ENCODE data around the gene HSPG2. TPM values are rescaled to one million over a fixed set of nuclear protein-coding genes. Genes with fewer than 3 reads are reported as not detected.

The HSPG2 gene
- total RNA-seq, 1 donor from 2014 or later: 28.7 TPM

DNA sequence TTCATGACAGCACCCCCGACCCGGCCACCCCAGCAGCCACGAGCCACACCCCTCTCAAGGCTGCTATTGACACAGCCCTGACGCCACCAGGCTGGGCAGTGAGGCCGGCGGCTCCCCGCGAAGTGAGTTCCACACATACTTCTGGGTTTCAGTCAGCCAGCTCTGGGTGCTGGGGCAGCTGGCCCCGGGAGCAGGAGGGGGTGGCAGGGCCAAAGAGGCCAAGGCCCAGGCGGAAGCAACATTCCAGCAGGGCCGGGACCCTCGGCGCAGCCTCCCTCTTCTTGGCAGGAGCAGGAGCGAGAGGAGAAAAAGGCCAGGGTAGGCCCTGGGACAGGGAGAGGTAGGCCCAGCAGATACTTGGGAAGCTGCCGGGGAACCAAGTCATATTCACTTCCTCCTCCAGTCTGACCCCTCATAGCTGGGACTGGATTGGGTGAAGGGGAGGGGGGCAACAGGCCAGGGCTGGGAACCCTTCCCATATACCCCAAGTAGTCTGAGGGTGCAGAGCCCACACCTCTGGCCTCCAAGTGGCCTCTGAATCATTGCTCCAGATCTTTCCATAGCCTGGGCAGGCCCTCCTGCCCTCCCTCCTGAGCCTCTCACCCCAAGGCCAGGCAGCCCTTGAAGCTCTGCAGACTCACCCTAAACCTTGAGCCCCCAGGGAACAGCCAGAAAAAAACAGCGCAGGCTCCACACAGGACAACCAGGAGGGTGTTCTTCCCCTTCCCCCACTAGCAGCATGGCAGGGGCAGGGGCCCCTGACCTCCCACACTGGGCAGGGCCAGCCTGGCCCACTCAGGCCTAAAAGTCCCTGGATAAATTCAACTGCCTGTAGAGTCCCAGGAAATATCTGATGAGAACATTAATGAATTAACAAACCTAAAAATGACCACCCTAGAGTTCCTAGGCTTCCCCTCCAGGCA, 5.7 kb downstream of the HSPG2 start:
- FAIRE-seq (no peak), DNase-seq (ENCODE audit: low read depth) (peak; percentile 43)
- H3K4me3 ChIP-seq (ENCODE audit: low read depth, low read length): no peak overlapping the region
- TF ChIP-seq, protein P1, sequence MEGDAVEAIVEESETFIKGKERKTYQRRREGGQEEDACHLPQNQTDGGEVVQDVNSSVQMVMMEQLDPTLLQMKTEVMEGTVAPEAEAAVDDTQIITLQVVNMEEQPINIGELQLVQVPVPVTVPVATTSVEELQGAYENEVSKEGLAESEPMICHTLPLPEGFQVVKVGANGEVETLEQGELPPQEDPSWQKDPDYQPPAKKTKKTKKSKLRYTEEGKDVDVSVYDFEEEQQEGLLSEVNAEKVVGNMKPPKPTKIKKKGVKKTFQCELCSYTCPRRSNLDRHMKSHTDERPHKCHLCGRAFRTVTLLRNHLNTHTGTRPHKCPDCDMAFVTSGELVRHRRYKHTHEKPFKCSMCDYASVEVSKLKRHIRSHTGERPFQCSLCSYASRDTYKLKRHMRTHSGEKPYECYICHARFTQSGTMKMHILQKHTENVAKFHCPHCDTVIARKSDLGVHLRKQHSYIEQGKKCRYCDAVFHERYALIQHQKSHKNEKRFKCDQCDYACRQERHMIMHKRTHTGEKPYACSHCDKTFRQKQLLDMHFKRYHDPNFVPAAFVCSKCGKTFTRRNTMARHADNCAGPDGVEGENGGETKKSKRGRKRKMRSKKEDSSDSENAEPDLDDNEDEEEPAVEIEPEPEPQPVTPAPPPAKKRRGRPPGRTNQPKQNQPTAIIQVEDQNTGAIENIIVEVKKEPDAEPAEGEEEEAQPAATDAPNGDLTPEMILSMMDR (IDR thresholded peaks at IDR 0.05; ENCODE audit: insufficient read depth, low read length, severe bottlenecking): no peak
- no peaks in the 10 kb centered on the region for H3K27me3 ChIP-seq (ENCODE audit: control insufficient read depth, insufficient read depth, low read length)
- peaks cover 11% of the 10 kb centered on the region for H3K36me3 ChIP-seq (ENCODE audit: control insufficient read depth, insufficient read depth, low read length)

DNA sequence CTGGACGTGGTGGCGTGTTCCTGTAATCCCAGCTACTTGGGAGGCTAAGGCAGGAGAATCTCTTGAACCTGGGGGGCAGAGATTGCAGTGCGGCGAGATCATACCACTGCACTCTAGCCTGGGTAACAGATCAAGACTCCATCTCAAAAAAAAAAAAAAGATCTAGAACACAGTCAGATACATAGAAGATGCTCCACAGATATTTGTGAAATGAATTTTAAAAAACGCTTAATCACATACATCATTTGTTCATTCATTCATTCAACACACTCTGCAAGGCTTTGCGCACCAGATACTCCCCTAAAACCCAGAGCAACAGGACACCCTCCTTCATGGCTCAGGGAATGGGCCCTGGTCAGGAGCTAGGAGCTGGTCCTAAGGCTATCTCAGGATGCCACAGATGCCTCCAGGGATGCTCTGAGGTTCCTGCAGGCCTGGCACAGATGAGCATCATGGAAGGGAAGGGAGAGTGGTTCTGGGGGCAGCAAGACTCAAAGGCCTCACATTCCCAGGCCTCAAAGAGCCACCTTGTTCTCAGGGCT, 6.4 kb downstream of the HSPG2 start:
- TF ChIP-seq, protein P1 (IDR thresholded peaks at IDR 0.05; ENCODE audit: insufficient read depth, low read length, severe bottlenecking): no peak
- H3K36me3 ChIP-seq (ENCODE audit: control insufficient read depth, insufficient read depth, low read length): peaks cover 11% of the 10 kb centered on the region
- H3K4me3 ChIP-seq (ENCODE audit: low read depth, low read length): no peak overlapping the region
- FAIRE-seq (no peak), DNase-seq (ENCODE audit: low read depth) (no peak)
- no peaks in the 10 kb centered on the region for H3K27me3 ChIP-seq (ENCODE audit: control insufficient read depth, insufficient read depth, low read length)

DNA sequence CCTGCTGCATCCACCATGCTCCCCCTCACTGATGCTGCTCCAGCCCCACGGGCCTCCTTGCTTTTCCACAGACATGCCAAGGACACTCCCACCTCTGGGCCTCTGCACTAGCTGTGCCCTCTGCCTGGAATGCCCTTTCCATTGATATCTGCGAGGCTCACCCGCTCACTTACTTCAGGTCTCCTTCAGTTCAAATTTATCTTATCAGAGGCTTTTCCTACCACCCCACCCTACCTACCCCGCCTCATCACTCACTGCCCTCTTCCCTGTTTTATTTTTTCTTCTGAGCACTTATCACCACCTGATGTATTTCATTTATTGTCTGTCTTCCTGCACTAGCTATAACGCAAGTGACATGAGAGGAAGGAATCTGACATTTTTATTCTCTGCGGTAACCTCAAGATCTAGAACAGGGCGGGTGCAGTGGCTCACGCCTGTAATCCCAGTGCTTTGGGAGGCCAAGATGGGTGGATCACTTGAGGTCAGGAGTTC, 7.0 kb downstream of the HSPG2 start:
- peaks cover 16% of the 10 kb centered on the region for H3K36me3 ChIP-seq (ENCODE audit: control insufficient read depth, insufficient read depth, low read length)

DNA sequence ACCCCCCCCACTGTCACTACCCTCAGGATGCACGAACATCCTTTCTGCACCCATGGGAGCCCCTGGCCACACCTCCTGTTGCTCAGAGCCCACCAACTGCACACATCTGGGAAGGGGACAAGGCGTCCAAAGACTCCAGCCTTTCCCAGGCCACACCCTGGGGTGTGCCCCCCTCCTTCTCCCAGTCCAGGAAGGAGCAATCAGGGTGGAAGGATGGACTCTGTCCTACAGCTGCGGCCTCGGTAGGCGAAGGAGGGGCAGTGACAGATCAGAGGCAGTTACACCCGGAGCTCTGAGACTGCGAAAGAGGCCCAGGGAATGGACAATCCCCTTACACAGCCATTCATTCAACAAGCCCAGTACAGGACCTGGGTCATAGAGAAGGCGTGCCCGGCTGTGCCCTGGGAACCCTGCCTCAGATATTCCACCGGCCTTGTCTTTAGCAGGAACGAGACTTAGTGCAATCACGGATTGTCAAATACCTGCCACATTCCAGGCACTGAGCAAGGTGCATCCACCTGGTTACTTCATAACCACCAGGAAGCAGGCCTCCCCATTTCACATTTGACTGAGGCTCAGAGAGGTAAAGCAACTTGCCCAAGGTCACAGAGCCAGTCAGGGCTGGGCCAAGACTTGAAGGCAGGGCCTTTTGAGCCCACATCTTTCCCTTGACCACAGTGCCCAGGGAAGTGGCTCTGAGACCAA, 9.4 kb downstream of the HSPG2 start:
- no peaks in the 10 kb centered on the region for H3K27me3 ChIP-seq (ENCODE audit: control insufficient read depth, insufficient read depth, low read length)
- peaks cover 19% of the 10 kb centered on the region for H3K36me3 ChIP-seq (ENCODE audit: control insufficient read depth, insufficient read depth, low read length)
- TF ChIP-seq, protein P1 (IDR thresholded peaks at IDR 0.05; ENCODE audit: insufficient read depth, low read length, severe bottlenecking): no peak
- FAIRE-seq (no peak), DNase-seq (ENCODE audit: low read depth) (no peak)
- no peak overlapping the region for H3K4me3 ChIP-seq (ENCODE audit: low read depth, low read length)

More for the DNA sequence above, 7.0 kb downstream of the HSPG2 start:
- TF ChIP-seq, protein P1 (IDR thresholded peaks at IDR 0.05; ENCODE audit: insufficient read depth, low read length, severe bottlenecking): no peak
- FAIRE-seq (no peak), DNase-seq (ENCODE audit: low read depth) (no peak)
- Histone ChIP-seq H3K27me3 (ENCODE audit: control insufficient read depth, insufficient read depth, low read length) (no peaks in the 10 kb centered on the region), H3K4me3 (ENCODE audit: low read depth, low read length) (no peak overlapping the region)

DNA sequence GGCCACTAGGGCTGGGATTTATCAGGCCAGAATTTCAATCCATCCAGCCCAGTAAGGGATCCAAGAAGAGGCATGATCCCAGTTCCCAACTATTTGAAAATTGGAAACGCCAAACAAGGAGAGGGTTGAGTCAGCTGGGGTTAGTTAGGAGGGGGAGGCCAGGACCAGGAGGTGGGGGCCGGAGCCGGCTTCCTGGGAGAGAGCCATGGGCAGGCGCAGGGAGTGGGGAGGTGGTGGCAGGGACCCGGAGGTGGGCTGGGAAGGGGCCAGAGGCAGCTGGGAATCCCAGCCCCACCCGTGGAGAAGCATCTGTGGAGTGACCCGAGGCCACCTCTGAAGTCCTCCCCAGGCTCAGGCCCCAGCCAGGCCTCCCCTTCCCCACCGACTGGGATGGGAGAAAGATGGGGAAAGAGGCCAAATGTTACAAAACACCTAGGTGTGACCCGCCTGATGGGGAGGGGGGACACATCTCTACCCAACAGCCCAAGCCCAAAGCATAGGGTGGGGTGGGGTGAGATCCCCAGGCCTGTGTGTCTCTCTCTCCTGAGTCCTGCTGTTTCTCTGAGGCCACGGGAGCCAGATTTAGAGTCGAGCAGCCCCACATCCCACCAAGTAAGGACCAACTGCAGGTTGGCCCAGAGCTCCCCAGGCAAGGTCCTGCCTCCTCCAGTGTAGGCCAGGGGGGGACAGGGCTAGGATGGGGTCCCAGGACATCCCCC, 10.1 kb downstream of the HSPG2 start:
- TF ChIP-seq, protein P1 (IDR thresholded peaks at IDR 0.05; ENCODE audit: insufficient read depth, low read length, severe bottlenecking): no peak
- DNase-seq (ENCODE audit: low read depth) (no peak), FAIRE-seq (no peak)
- Histone ChIP-seq H3K27me3 (ENCODE audit: control insufficient read depth, insufficient read depth, low read length) (no peaks in the 10 kb centered on the region), H3K4me3 (ENCODE audit: low read depth, low read length) (no peak overlapping the region), H3K36me3 (ENCODE audit: control insufficient read depth, insufficient read depth, low read length) (peaks cover 21% of the 10 kb centered on the region)

Data from bronchial epithelial cell (primary cell).